Kidney epithelial cell (primary cell): Measurements from ENCODE around the gene MYCBP2. TPM values are rescaled to one million over a fixed set of nuclear protein-coding genes. Genes with fewer than 3 reads are reported as not detected.
"Not testable (repeated sequence)": the region's sequence is repeated elsewhere in the genome, so short reads cannot be mapped to it uniquely, and the experiment has no call there.

Source experiments
- DNase-seq: peaks from one replicate; pipeline ENCODE4 v3.0.0-alpha.2; 2010; ENCODE audit warnings: low read depth
- H3K27me3 ChIP-seq: 2 replicates; pipeline ENCODE4 v1.6.0; 2011; ENCODE audit warnings: low read length; ENCODE audit not compliant: control insufficient read depth, insufficient read depth
- H3K36me3 ChIP-seq: 2 replicates; pipeline ENCODE4 v1.5.1; 2011; ENCODE audit warnings: low read length; ENCODE audit not compliant: control insufficient read depth, insufficient read depth
- H3K4me3 ChIP-seq: 2 replicates; pipeline ENCODE4 v1.5.1; 2011; ENCODE audit warnings: low read depth, mild to moderate bottlenecking, control low read depth, low read length
- total RNA-seq: library from RNA; depleted of rRNA; stranded (reverse); fragments of >200 nt; gene quantifications from 2 replicates; pipeline ENCODE4 v1.2.3, GENCODE V29; 2015
- TF ChIP-seq, protein P1 (sequence below): IDR thresholded peaks from 2 replicates; pipeline ENCODE4 v1.5.1; 2011; ENCODE audit warnings: mild to moderate bottlenecking, moderate library complexity, low read length, control low read depth, inconsistent platforms; ENCODE audit not compliant: insufficient read depth, poor library complexity, severe bottlenecking

MYCBP2 gene
- total RNA-seq, 1 donor from 2014 or later, result 46.3 TPM

DNA sequence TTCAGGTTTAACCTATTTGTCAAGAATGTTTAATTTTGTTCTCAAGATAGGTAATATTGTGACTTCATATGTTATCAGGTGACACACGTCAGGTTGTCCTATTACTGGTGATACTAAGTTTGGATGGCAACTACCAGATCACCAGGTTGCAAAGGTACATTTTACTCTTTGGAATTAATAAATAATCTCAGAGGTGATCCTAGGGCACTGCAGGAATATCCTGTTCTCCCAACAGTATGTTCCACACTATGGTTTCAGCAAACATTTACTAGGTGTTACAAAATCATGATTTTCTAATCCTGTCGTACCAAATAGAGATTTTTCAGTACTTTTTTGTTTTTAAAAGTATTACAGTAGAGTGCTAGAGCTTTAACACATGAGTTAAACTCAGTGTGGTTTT, 29.3 kb upstream of the MYCBP2 start:
- no peaks in the 10 kb centered on the region for H3K36me3 ChIP-seq
- H3K4me3 ChIP-seq, result no peak overlapping the region
- H3K27me3 ChIP-seq, result no peaks in the 10 kb centered on the region
- no peak for DNase-seq
- TF ChIP-seq, protein P1, sequence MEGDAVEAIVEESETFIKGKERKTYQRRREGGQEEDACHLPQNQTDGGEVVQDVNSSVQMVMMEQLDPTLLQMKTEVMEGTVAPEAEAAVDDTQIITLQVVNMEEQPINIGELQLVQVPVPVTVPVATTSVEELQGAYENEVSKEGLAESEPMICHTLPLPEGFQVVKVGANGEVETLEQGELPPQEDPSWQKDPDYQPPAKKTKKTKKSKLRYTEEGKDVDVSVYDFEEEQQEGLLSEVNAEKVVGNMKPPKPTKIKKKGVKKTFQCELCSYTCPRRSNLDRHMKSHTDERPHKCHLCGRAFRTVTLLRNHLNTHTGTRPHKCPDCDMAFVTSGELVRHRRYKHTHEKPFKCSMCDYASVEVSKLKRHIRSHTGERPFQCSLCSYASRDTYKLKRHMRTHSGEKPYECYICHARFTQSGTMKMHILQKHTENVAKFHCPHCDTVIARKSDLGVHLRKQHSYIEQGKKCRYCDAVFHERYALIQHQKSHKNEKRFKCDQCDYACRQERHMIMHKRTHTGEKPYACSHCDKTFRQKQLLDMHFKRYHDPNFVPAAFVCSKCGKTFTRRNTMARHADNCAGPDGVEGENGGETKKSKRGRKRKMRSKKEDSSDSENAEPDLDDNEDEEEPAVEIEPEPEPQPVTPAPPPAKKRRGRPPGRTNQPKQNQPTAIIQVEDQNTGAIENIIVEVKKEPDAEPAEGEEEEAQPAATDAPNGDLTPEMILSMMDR, result no peak

DNA sequence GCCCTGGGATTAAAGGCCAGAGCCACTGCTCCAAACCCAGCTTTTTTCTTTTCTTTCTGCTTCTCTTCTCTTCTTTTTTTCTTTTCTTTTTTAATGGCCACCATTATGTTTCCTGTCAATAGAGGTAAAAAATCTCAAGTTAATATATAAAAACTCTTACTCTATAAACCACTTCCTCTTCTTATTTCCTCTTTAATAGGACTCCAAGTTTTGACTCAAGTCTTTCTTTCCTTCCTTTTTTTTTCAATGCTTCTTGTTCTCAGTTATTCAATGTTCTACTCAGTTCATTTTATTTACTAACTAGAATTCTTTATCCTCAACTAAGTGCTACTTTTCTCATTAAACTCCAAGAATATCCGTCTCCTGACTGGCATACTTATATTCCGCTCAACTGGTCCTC, 27.1 kb upstream of the MYCBP2 start:
- no peaks in the 10 kb centered on the region for H3K36me3 ChIP-seq
- H3K4me3 ChIP-seq, result no peak overlapping the region
- no peak for DNase-seq
- TF ChIP-seq, protein P1, result no peak
- H3K27me3 ChIP-seq, result no peaks in the 10 kb centered on the region

DNA sequence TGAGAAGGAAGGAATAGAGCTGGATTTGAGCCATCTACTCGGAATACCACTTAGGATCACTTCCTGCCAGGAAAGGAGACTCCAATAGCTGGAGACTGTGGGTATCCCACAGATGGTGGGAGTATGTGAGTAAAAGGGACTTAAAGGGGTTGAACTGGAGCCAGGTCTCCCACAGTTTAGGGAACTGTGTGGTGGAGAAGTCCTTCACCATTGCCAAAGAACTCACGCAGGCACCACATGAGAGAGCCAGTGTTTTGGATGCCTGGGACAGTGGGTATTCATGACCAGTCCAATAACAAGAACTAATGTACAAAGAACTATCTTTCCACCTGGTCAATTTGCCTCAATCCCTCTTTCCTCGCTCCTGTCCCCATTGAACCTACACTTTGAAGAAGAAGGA, 24.4 kb upstream of the MYCBP2 start:
- Histone ChIP-seq H3K36me3 (no peaks in the 10 kb centered on the region), H3K4me3 (no peak overlapping the region), H3K27me3 (no peaks in the 10 kb centered on the region)
- no peak for DNase-seq
- TF ChIP-seq, protein P1, result no peak

DNA sequence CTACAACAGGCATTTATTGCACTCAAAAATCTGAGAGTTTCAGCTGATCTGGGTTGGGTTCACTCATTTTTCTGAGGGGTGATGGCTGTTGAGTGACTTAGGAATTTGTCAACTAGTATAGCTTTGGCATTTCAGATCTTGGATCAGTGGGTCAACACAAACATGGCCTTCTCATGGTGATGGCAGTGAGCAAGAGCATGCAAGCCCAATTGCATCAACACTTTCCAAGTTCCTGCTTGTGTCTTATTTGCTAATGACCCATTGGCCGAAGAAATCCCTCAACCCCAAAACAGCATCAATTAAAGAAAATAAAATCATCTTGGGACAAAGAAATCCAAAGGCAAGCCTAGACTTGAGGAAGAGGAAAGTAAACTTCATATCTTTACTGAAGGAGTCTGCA, 23.9 kb upstream of the MYCBP2 start:
- TF ChIP-seq, protein P1, result no peak
- H3K4me3 ChIP-seq, result no peak overlapping the region
- no peak for DNase-seq

DNA sequence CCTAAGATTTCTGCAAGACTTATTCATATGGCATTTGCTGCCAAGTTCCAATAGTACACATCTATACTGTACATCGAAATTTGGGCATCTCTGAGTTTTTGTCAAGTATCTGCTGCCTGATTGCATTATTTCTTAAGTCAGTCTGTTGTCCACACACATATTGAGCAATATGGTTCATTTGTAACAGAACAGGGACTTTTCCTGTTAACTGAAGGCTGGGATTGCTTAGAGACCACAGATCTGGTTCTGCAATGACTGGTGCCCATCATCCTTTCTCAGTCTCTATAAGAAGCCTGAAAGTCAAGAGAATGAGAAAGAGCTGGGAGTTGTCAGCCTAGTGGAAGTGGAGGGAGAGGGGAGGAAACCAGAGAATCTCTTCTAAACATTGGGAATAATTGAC, 22.5 kb upstream of the MYCBP2 start:
- no peak for DNase-seq
- H3K36me3 ChIP-seq, result no peaks in the 10 kb centered on the region
- no peaks in the 10 kb centered on the region for H3K27me3 ChIP-seq
- TF ChIP-seq, protein P1, result no peak
- no peak overlapping the region for H3K4me3 ChIP-seq

More for the DNA sequence above, 23.9 kb upstream of the MYCBP2 start:
- Histone ChIP-seq H3K36me3 (no peaks in the 10 kb centered on the region), H3K27me3 (no peaks in the 10 kb centered on the region)

DNA sequence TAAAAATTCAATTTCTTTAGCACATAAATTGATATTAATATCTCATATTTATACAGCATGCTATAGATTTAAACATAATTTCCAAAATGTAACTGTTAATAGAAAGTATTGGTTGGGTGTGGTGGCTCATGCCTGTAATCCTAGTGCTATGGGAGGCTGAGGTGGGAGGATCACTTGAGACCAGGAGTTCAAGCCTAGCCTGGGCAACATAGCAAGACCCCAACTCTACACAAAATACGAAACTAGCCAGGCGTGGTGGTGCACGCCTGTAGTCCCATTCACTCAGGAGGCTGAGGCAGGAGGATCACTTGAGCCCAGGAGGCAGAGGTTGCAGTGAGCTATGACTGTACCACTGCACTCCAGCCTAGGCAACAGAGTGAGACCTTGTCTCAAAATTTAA, 20.5 kb upstream of the MYCBP2 start:
- not testable (repeated sequence) for DNase-seq, H3K4me3 ChIP-seq, H3K36me3 ChIP-seq, H3K27me3 ChIP-seq
